ENCODE data around the gene DIP2B.
"Not testable (repeated sequence)": the region's sequence is repeated elsewhere in the genome, so short reads cannot be mapped to it uniquely, and the experiment has no call there.

Gene DIP2B

GRCh38 chr12:50640321-50640939 is 135.6 kb downstream of the DIP2B start:
- DNase-seq: no peak

- no peak for DNase-seq
Measured at GRCh38 chr12:50641566-50641965, 136.8 kb downstream of the DIP2B start.

DNA sequence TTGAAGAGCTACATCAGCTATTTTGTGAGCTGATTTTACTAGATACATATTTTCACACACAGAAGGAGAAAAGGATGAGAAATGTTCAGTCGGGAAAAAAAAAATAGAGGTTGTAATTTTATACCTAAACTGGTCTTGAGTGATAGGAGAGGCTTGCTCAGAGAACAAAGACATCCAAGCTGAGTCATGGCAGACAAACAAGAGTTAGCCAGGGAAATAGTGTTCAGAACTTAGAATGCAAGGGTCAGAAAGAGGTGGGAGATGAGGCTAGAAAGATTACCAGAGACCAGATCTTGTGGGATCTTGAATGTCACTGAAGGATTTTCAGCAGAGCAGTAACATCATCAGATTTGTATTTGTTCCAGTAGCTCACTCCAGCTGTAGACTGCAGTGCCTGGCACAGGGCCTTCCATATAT is 137.3 kb downstream of the DIP2B start:
- DNase-seq: no peak

DNA sequence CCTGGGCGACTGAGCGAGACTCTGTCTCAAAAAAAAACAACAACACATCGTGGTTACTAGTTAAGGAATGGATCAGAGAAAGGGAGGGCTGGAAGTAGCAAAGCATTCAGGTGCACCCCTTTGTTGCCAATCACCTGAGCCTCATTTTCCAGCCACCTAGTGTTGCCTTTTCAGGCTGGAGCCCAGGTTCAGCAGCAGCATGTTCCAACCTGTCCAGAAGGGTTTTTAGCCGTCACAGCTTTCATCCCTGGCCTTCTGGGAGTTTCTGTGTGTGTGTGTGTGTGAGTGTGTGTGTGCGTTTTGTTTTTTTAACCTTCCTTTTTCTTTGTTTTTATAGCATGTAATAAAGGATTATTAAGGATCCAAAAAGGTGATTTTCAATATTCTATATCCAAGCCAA is 138.0 kb downstream of the DIP2B start:
- no peak for DNase-seq

GRCh38 chr12:50647031-50647430 is 142.2 kb downstream of the DIP2B start:
- no peak for DNase-seq

- DNase-seq: no peak
Measured at GRCh38 chr12:50647479-50647878, 142.7 kb downstream of the DIP2B start.

- DNase-seq: no peak
Measured at GRCh38 chr12:50650285-50650684, 145.5 kb downstream of the DIP2B start.

- no peak for DNase-seq
Measured at GRCh38 chr12:50655374-50655921, 150.7 kb downstream of the DIP2B start.

- DNase-seq: no peak
Measured at GRCh38 chr12:50659260-50659659, 154.5 kb downstream of the DIP2B start.

- no peak for DNase-seq
Measured at GRCh38 chr12:50659690-50660424, 155.1 kb downstream of the DIP2B start.

DNA sequence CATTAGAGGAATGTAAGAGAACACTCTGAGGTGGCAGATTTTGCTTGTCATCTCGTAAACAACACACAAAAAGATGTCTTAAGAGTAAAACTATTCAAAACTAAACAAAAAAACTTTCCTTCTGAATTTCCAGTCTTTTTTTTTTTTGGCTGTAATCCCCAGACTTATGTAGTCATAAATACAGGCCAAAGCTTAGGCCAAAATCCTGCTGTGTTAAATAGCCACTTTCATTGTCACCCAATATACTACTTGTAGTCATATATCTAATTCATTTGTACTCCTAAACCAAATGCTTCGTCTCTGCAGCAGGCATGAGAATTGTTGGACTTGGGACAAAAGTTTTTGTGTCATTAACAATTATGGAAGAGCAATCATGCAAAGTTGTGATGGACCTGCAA is 155.6 kb downstream of the DIP2B start:
- no peak for DNase-seq

- DNase-seq: no peak
Measured at GRCh38 chr12:50661300-50662115, 156.7 kb downstream of the DIP2B start.

DNA sequence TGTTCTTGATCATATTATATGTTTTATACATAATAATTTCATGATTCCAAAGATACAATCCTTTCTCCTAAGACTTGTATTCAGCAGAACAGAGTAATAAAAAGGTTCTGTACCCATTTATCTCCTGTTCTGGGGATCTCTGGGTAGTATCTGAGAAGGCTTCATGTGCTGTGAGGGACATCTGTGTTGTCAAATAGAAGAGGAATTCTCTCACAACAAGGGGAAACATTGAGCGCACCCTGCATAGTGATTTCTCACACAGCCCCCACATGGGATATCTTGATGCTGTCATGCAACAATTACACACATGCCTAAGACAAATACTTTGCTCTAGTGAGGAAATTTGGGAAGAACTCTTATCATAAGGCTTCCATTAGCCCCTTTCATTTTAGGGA is 157.3 kb downstream of the DIP2B start:
- no peak for DNase-seq

GRCh38 chr12:50665170-50665569 is 160.4 kb downstream of the DIP2B start:
- DNase-seq: no peak

- DNase-seq: no peak
Measured at GRCh38 chr12:50665609-50666008, 160.8 kb downstream of the DIP2B start.

GRCh38 chr12:50666023-50666422 is 161.2 kb downstream of the DIP2B start:
- DNase-seq: no peak

GRCh38 chr12:50672158-50672557 is 167.4 kb downstream of the DIP2B start:
- no peak for DNase-seq

DNA sequence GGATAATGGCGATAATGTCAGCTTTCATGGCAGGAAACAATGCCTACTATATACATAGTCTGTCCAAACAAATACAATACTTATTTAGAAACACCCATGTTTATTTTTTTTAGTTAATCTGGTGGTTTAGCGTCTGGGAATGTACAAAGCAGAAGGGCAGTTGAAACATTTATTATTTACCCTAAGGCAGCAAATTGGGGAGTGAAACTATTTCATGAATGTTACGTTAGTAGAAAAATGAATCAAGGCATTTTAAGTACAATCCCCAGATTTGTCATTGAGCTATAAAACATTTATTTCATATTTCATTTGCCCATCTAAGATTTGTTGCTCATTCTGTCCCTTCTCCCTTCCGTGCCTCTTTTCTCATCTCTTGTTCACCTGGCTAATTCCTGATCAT is 172.0 kb downstream of the DIP2B start:
- no peak for DNase-seq

- no peak for DNase-seq
Measured at GRCh38 chr12:50677858-50678257, 173.1 kb downstream of the DIP2B start.

- no peak for DNase-seq
Measured at GRCh38 chr12:50678650-50679365, 174.0 kb downstream of the DIP2B start.

DNA sequence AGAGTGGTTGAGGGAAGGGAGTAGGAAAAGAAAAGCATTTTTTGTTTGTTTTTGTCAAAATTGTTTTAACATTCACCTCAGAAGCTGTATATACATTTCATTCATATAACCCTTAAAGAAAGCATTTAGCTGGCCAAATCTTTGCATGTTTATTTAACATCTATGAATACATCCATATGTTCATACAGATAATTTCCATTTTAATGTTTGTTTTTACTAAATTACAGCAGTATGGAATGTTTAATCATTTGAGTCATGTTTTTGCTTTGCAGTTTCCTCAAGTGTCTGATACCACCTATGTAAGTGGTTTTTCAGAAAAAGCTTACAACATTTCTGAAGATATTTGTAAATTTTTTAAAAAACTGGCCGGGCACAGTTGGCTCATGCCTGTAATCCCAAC is 174.8 kb downstream of the DIP2B start:
- DNase-seq: no peak

- not testable (repeated sequence) for DNase-seq
Measured at GRCh38 chr12:50681064-50681463, 176.3 kb downstream of the DIP2B start.

DNA sequence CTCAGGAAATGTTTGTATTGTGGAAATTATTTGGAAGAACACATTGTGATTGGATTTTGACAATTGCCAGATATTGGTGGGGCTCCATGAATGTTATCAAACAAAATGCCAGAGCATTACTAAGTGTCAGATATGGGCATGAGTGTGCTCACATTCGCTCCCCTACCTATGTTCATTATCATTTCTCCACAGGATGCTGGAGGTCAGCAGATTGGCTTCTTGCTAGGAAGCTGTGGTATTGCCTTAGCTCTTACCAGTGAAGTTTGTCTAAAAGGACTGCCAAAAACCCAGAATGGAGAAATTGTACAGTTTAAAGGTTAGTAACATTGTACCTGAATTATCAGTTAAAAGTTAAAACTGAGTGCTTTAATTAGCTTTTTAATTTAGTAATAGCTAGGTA is 180.9 kb downstream of the DIP2B start:
- DNase-seq: no peak
